Activated T-cell treated with anti-CD3 and anti-CD28 coated beads for 4 hours (primary cell): ENCODE results near the gene MOB4.
A peak's percentile ranks its signal among the peaks of the same experiment; 100 is the strongest.
"Not testable (repeated sequence)": the region's sequence is repeated elsewhere in the genome, so short reads cannot be mapped to it uniquely, and the experiment has no call there.

ENCODE experiments used
- DNase-seq: peaks from one replicate; pipeline ENCODE4 v3.0.0-alpha.2; 2020

Gene MOB4

GRCh38 chr2:197515739-197516392 is at the start of gene MOB4:
TSS of gene MOB4 (plus strand) at chr2:197516066. CDS start at chr2:197516087, 21 bp downstream.
- peak; percentile 86 for DNase-seq

DNA sequence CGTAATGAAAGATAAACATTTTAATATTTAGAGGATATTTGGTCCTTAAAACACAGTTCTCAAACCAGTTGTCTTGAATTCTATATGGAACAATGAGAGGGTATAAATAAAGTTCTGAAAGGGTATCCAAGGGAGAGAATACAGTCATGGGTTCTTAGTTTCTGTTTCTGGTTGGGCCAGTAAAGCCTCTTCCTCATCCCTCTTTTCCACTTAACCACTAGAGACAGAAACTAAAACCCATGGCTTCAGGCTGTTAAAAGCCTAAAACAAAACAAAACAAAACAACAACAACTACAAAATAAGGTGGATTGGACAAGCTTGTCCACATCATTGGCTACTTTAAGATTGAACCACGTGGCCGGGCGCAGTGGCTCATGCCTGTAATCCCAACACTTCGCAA is 43.7 kb upstream of the MOB4 start:
- DNase-seq: no peak

GRCh38 chr2:197477797-197478196 is 38.1 kb upstream of the MOB4 start:
- no peak for DNase-seq

- no peak for DNase-seq
These were observed 35.5 kb upstream of the MOB4 start for GRCh38 chr2:197480165-197481036.

DNA sequence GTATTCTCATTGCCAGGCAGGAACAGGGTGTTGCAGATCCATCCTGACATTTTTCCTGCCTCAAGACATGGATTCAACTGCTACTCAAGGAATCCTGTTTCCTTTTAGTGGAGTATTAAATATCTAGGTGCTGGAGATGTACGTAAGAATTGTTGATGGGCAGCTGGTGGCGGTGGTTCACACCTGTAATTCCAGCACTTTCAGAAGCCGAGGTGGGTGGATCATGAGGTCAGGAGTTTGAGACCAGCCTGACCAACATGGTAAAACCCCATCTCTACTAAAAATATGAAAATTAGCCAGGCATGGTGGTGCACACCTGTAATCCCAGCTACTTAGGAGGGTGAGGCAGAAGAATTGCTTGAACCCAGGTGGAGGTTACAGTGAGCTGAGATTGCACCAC is 31.6 kb upstream of the MOB4 start:
- not testable (repeated sequence) for DNase-seq

- DNase-seq: no peak
These were observed 29.7 kb upstream of the MOB4 start for GRCh38 chr2:197486175-197486574.

DNA sequence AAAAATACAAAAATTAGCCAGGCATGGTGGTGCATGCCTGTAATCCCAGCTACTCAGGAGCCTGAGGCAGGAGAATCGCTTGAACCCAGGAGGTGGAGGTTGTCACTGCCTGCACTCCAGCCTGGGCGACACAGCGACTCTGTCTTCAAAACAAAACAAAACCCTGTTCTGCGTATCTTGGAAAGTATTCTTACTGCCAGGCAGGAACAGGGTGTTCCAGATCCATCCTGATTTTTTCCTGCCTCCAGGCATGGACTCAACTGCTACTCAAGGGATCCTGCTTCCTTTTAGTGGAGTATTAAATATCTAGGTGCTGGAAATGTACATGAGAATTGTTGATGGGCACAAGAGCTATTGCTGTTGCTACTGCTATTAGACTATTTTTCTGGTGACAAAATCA is 28.5 kb upstream of the MOB4 start:
- no peak for DNase-seq

DNA sequence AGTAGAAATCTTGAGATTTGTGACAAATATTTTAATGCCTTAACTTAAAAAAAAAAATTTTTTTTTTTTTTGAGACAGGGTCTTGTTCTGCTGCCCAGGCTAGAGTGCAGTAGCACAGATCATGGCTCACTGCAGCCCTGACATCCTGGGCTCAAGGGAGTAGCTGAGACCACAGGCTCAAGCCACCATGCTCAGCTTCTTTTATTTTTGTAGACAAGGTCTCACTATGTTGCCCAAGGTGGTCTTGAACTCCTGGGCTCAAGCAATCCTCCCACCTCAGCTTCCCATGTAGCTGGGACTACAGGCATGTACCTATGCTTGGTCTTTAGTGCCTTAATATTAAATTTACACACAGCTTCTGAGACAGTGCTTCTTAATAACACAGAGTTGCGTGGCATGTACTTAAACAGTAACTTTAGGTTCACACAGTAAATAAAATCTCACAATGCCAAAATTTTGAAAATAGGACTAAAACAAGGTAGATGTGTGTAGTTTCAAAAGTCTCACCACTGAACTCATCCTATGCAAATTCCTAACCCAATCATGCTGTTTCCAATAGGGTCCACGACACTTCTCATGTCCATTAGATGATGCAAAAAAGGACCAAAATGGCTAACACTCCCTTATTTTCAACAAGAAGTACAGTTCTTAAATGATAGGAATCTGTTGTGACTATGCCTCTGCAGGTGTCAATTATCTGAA is 20.3 kb upstream of the MOB4 start:
- DNase-seq: no peak

GRCh38 chr2:197496695-197497094 is 19.2 kb upstream of the MOB4 start:
- DNase-seq: no peak

DNA sequence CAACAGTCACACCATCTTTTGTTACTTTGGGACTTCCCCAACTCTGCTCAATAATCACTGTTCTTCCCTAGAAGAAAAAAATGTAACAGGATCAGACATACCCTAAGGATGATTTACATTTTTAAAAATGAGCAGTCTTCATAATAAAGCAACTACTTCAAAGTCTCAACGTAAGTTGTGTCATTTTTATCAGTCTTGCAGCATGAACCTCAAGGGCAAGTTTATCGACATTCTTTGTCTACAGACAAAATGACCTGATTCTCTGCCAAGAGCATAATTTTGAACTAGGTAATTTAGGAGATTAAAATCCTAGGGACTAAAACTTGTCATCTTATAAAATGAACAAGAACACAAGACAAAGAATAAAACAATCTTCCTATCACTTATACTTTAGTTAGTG is 18.5 kb upstream of the MOB4 start:
- DNase-seq: no peak

DNA sequence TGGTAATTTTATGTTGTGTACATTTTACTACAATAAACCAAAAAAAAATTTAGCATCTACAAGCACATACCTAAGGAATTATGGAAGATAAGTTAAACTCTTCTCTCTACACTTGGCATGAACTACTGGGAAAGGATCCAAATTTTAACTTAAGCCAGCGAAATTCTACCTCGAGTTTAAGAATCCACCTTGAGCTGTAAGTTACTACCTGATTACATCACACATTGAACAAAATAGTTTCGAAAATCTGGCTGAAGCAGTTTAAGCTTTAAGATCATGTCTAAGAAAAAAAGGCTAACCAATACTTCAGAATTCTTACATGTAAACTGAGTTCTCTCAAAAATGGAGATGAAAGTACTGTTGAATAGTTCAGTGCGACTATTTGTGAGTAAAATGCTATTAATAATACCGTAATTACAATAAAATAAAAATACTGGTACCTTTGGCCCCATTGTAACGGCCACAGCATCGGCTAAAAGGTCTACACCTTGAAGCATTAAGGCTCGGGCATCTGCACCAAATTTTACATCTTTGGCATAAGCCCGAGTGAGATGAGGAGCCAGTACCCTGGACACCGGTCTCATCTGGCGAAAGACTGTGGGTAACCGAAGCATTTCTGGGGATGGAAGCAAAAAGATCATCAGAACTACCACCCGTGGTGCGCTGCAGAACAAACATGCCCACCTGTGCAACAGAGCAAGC is 17.5 kb upstream of the MOB4 start:
- DNase-seq: no peak

DNA sequence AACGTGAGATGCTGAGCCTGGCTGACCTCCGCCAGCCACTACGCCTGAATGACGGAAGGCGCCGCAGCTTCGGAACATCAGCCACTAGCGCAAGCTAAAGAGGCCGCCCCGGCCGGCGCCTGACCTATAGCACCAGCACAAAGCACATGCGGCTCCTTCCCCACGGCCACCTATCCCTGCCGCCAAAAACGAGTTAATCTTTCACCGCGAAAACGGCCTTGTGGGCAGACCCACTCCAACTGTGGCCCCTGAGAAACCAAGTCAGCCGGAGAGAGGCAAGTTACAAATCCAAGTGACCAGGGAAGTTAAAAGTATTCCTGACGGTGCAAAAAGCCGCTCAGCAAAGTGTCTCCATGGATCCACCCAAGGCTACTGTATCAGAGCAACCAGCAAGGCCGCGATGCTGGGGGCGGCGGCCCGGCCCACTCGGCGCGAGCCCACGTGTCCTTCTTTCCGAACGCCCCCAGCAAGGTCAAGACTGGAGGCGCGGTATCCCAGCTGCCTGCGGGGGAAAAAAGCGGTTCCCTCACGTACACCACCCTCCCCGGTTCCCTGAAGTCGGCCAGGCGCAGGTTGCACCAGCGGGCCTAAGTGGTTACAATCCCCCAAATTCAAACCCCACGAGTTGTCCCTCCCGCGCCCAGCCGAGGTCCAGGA is 16.8 kb upstream of the MOB4 start:
- DNase-seq: peak; percentile 32

DNA sequence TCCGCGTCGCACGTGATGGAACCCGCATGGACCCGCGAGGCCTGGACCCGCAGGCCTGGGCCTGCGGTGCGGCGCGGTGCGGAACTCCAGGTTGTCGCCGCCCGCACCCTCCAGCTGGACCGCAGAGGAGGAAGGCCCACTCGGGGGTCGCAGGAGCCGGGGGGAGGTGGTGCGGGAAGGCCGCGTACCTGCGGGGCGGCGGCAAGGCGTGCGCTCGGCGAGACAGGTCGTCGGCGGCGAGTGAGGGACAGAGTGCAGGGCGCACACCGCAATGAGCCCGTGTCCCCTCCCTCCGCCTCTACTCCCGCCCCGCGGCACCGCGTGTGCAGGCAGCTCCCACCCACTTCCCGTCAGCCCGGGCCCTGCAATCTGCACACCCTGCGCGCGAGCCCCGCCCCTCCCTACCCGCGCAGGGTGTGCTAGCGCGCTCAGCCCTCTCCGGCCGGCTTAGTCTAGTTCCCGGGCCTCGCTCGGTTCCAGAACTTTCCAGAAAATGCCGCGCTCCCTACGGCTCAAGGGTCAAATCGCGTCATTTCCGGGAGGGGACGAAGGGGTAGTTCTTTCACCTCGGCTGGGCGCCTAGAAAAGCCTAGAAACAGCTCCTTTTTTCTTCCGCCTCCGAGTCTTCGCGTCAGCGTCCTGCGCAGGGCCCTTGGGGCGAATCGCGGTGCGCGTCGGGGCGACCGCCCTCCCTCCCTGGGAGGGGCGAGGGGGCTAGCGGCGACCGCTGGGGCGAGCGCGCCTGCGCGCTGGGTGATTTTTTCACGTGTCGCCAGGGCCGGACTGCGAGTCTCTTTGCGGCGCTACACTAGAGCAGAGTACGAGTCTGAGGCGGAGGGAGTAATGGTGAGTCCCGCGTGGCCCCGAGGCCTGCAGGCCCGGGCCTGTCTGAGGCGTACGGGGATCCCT is 16.0 kb upstream of the MOB4 start, which contains the start of the genes HSPD1 and HSPE1:
Gene HSPD1, minus strand, starts transcription at position 247 of the 909 bp plus-strand sequence. CDS start 992 bp downstream, outside the sequence.
Gene HSPE1, plus strand, starts transcription at position 786 of the 909 bp plus-strand sequence. Its CDS starts 58 bp downstream, at position 844.
- DNase-seq: peak; percentile 96

DNA sequence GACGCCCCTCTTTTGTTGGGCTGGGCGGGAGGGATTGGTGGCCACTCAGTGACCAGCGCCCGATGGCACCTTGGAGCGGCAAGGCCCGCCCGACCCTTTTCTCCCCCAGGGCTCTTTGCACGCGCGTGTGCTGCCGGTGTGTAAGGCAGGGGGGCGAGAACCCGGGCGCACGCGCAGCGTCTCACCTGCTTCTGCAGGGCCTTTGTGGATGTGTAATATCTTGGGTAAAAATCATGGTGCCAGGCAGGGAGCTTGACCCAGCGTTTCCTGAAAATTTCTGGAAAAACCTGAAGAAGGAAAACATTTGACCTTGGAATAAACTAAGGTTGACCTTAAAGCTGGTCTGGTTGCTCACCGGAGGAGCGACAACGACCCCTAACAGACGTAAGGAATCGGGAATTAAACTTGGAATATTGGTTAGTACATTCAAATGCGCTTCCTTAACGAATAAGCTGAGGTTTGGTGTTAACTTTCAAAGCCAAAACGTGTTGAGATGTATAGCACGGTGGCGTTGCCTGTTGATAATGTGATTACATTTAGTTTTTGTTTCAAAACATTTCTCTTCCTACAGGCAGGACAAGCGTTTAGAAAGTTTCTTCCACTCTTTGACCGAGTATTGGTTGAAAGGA is 15.2 kb upstream of the MOB4 start:
- DNase-seq: no peak

DNA sequence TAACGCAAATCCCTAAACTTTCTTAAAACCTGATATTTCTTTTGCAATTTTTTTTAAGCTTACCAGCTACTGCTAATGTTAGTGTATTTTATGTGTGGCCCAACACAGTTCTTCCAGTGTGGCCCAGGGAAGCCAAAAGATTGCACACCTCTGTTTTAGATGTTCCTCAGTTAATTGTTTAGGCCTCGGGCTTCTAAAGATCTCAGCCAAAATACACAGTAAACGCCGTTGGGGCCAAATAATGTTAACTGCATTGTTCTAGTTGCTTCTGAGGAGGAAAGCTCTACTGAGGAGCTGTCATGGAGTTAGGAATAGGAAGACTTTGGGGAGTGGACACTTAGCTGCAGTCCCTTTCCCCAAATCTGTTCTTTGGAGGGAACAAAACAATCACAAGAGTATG is 13.7 kb upstream of the MOB4 start:
- DNase-seq: no peak

GRCh38 chr2:197502685-197503084 is 13.2 kb upstream of the MOB4 start:
- DNase-seq: no peak

GRCh38 chr2:197504000-197504399 is 11.9 kb upstream of the MOB4 start:
- no peak for DNase-seq

GRCh38 chr2:197504512-197504911 is 11.4 kb upstream of the MOB4 start:
- no peak for DNase-seq

GRCh38 chr2:197506658-197507057 is 9.2 kb upstream of the MOB4 start:
- no peak for DNase-seq

DNA sequence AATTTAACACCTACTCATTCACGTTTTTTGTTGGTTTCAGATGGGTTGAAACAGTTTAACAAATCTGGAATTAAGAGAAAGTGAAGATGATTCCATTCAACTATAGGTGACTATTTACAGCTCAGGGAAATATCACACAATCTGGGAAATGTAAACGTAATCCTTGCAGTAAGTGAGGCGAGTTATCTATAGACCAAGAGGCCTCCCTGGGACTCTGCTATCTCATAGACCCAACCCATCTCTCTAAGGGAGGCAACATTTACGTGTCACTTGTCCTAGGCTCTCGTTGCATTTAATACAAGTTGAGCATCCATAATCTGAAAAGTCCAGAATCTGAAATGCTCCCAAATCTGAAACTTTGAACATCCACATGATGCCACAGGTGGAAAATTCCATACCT is 2.0 kb upstream of the MOB4 start:
- no peak for DNase-seq

DNA sequence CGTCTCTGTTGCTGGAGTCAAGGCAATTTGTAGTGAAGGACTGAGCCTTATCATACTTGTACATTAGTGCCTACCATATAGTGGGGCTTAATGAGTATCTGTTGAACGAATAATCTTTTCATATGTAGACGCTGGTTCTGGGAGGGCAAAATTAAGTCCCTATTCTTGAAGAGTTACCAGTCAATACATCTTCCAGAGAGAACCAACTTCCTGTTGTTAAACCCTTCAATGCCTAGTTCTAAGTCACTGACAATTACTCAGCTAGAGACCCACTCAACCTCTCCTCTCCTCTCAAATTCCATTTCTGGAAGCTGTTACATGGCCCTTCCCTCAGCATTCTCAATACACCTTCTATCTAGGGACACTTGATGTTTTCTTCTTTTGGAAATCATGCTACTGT is 1.1 kb upstream of the MOB4 start:
- DNase-seq: no peak
